Measurements from ENCODE around the gene SP6. TPM values are rescaled to one million over a fixed set of nuclear protein-coding genes. Genes with fewer than 3 reads are reported as not detected.

SP6 gene
- total RNA-seq, 2 donors from 2014 or later, result not detected

GRCh38 chr17:47821424-47822391 lies 29.3 kb downstream of the SP6 start, which contains the start of gene OSBPL7:
Gene OSBPL7 (minus strand): TSS chr17:47821794. CDS start chr17:47820278, 1,516 bp downstream.
- H3K4me1 ChIP-seq (ENCODE audit: control insufficient read depth in 1 of 2, low read depth in 2 of 2), result peaks cover 11 to 20% of the 10 kb centered on the region in 2 donors
- H3K36me3 ChIP-seq, result peaks cover 46% of the 10 kb centered on the region
- H3K27me3 ChIP-seq (replicated peaks; ENCODE audit: insufficient read depth), result no peaks in the 10 kb centered on the region
- no peak for TF ChIP-seq CTCF (IDR thresholded peaks at IDR 0.05)
- H3K27ac ChIP-seq, result peak within 1 kb of the TSS; percentile 26 to 72
- ATAC-seq (ENCODE audit: insufficient number of reproducible peaks, low FRiP score, low read depth), result peak; percentile 84
- peak; percentile 41 for DNase-seq (ENCODE audit: low spot score)
- H3K4me3 ChIP-seq, result peak within 1 kb of the TSS; percentile 76
- H3K9me3 ChIP-seq, result no peaks in the 10 kb centered on the region

- TF ChIP-seq CTCF (IDR thresholded peaks at IDR 0.05), result no peak
- peaks cover 11 to 20% of the 10 kb centered on the region in 2 donors for H3K4me1 ChIP-seq (ENCODE audit: control insufficient read depth in 1 of 2, low read depth in 2 of 2)
- no peak for DNase-seq (ENCODE audit: low spot score)
- no peaks in the 10 kb centered on the region for H3K27me3 ChIP-seq (replicated peaks; ENCODE audit: insufficient read depth)
- H3K4me3 ChIP-seq, result peak overlapping the region; percentile 76
- ATAC-seq (ENCODE audit: insufficient number of reproducible peaks, low FRiP score, low read depth), result no peak
- peak overlapping the region; percentile 26 to 72 for H3K27ac ChIP-seq
- no peaks in the 10 kb centered on the region for H3K9me3 ChIP-seq
- peaks cover 41% of the 10 kb centered on the region for H3K36me3 ChIP-seq
Measured at GRCh38 chr17:47821031-47821423, 29.9 kb downstream of the SP6 start.

- no peak for DNase-seq (ENCODE audit: low spot score)
- Histone ChIP-seq H3K27ac (no peak overlapping the region), H3K4me1 (ENCODE audit: control insufficient read depth in 1 of 2, low read depth in 2 of 2) (peaks cover 11 to 20% of the 10 kb centered on the region in 2 donors), H3K27me3 (replicated peaks; ENCODE audit: insufficient read depth) (no peaks in the 10 kb centered on the region), H3K4me3 (no peak overlapping the region), H3K9me3 (no peaks in the 10 kb centered on the region), H3K36me3 (peaks cover 42% of the 10 kb centered on the region)
- TF ChIP-seq CTCF (IDR thresholded peaks at IDR 0.05), result no peak
- no peak for ATAC-seq (ENCODE audit: insufficient number of reproducible peaks, low FRiP score, low read depth)
Measured at GRCh38 chr17:47820033-47820789, 30.8 kb downstream of the SP6 start.

GRCh38 chr17:47819475-47819874 lies 31.5 kb downstream of the SP6 start:
- Histone ChIP-seq H3K4me1 (ENCODE audit: control insufficient read depth in 1 of 2, low read depth in 2 of 2) (peaks cover 11 to 20% of the 10 kb centered on the region in 2 donors), H3K27ac (no peak overlapping the region), H3K9me3 (no peaks in the 10 kb centered on the region), H3K27me3 (replicated peaks; ENCODE audit: insufficient read depth) (no peaks in the 10 kb centered on the region), H3K36me3 (peaks cover 48% of the 10 kb centered on the region), H3K4me3 (no peak overlapping the region)
- DNase-seq (ENCODE audit: low spot score) (no peak), ATAC-seq (ENCODE audit: insufficient number of reproducible peaks, low FRiP score, low read depth) (no peak)
- TF ChIP-seq CTCF (IDR thresholded peaks at IDR 0.05), result no peak
